ENCODE data around the gene CGN. TPM values are rescaled to one million over a fixed set of nuclear protein-coding genes. Genes with fewer than 3 reads are reported as not detected.
A peak's percentile ranks its signal among the peaks of the same experiment; 100 is the strongest.

The CGN gene
- total and polyA plus RNA-seq, 2 of the 13 experiments (the other 11 are each of a cell fraction or from before 2014, with no cell fraction given), result 0.75 to 0.81 TPM

DNA sequence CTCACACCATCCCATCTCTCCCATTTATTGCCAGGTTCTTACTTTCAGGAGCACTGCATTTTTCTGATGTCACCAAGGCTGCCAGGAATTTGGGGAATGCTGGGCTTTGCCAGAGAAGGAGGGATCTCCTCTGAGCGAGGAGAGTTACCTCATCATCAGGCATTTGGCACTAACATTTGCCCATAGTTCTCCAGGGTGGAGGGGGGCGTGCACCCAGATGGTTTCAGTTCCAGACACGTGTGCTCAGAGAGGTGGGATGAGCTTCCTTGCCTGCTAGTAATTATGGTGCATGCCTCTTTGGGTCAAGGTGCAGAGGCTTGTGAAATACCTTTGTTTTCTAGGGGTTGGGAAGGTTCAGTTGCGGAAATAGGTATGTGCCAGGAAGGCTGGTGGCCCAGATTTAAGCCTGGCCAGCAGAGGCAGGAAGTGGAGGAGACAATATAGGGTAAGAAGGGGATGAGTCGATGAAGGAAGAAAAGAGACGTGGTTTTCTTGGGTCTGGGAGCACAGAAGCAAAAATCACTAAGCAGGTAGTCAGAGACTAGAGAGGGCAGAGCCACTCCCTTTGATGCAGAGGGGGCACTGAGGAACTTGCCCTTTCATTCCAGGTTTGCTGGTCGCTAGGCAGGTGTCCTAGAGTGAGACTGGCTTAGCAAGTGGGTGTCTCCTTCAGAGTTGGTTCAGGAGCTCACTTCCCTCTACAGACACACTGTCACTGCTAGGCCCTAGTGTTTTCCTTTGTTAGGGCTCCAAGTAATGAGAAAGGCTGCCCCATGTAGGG lies 36.1 kb downstream of the CGN start (continued):
- TF ChIP-seq ZNF335 (CRISPR knock-in tag; IDR thresholded peaks at IDR 0.05) (peak; percentile 78), KDM6A (CRISPR knock-in tag; IDR thresholded peaks at IDR 0.05; ENCODE audit: low read depth) (no peak), FOXA3 (CRISPR knock-in tag; IDR thresholded peaks at IDR 0.05) (peak; percentile 78), ATF1 (CRISPR knock-in tag; IDR thresholded peaks at IDR 0.05) (peak; percentile 40; the same call in 1 of the 2 replicates), EHMT2 (IDR thresholded peaks at IDR 0.05; ENCODE audit: borderline replicate concordance, low read depth, low read length) (no peak; the same call in 1 of the 2 replicates), ZNF17 (CRISPR knock-in tag; IDR thresholded peaks at IDR 0.05) (no peak)
- TF ChIP-seq, protein P1, sequence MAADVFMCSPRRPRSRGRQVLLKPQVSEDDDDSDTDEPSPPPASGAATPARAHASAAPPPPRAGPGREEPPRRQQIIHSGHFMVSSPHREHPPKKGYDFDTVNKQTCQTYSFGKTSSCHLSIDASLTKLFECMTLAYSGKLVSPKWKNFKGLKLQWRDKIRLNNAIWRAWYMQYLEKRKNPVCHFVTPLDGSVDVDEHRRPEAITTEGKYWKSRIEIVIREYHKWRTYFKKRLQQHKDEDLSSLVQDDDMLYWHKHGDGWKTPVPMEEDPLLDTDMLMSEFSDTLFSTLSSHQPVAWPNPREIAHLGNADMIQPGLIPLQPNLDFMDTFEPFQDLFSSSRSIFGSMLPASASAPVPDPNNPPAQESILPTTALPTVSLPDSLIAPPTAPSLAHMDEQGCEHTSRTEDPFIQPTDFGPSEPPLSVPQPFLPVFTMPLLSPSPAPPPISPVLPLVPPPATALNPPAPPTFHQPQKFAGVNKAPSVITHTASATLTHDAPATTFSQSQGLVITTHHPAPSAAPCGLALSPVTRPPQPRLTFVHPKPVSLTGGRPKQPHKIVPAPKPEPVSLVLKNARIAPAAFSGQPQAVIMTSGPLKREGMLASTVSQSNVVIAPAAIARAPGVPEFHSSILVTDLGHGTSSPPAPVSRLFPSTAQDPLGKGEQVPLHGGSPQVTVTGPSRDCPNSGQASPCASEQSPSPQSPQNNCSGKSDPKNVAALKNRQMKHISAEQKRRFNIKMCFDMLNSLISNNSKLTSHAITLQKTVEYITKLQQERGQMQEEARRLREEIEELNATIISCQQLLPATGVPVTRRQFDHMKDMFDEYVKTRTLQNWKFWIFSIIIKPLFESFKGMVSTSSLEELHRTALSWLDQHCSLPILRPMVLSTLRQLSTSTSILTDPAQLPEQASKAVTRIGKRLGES (CRISPR knock-in tag; IDR thresholded peaks at IDR 0.05; ENCODE audit: borderline replicate concordance), result 0 out of 2 replicates have a peak, but pooled peaks have one; percentile 47

DNA sequence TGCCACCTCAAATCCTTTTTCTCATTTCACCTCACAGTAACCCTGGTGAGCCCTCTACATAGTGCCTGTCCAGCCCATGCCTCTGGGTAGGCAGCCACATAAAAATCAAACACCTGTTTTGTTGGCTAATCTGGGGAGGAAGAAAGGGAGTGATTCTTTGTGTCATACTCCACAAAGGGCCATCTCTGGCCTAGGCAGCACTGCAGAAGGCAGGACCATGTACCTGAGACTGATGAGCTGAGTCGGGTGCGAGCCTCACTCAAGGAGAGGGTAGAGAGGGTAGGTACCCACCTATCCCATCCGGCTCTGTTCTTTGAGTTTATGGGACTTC lies 36.7 kb downstream of the CGN start:
- Histone ChIP-seq H3K4me2 (ENCODE audit: low read depth, low read length) (peak overlapping the region; percentile 87), H3K9ac (ENCODE audit: insufficient read depth, low read depth, low read length) (peak overlapping the region; percentile 63)
- in situ Hi-C loops (cut with HindIII; ENCODE audit: extremely low pct_ligation_motif_present, low pct_unique_long_range_greater_than_20kb), result loop anchor here (25.0 kb wide), 1 partner anchor 189 kb away; no protein-coding TSS in a partner anchor

More for the DNA sequence above, 36.7 kb downstream of the CGN start:
- Histone ChIP-seq H3K27me3 (ENCODE audit: control insufficient read depth in 1 of 2, insufficient read depth in 2 of 2, low read length in 2 of 2) (no peaks in the 10 kb centered on the region), H3K36me3 (replicated peaks in 1 of 2; ENCODE audit: control insufficient read depth in 1 of 2, insufficient read depth in 2 of 2, low read length in 2 of 2) (no peaks in the 10 kb centered on the region; a peak in 1 of 5 replicates), H2AFZ (ENCODE audit: low read length) (no peak overlapping the region), H3K4me1 (ENCODE audit: insufficient read depth, low read length) (peaks cover 48% of the 10 kb centered on the region), H3K4me3 (replicated peaks in 1 of 3; ENCODE audit: insufficient read depth in 1 of 3, low read depth in 2 of 3, low read length in 3 of 3) (peak overlapping the region; percentile 19 to 59 (median 21); a peak in 2 of 6 replicates), H3K27ac (ENCODE audit: extremely low read length, insufficient read depth, low read length) (peak overlapping the region; percentile 79), H3K9me3 (ENCODE audit: low read length) (no peaks in the 10 kb centered on the region), H3K79me2 (ENCODE audit: insufficient read depth, low read length) (peaks cover 12% of the 10 kb centered on the region), H4K20me1 (ENCODE audit: insufficient read depth, low read length) (no peaks in the 10 kb centered on the region)
- 81% methylated on average over 3 of the region's 3 CpGs for WGBS (ENCODE audit: low lambda C conversion rate)
- intact Hi-C loops (cut with micrococcal nuclease; ENCODE audit: unreplicated experiment), result loop anchor here (2.0 to 10.0 kb wide), 2 partner anchors 17 to 287 kb away; partner anchors contain the start of genes C2CD4D and RORC
- DNase-seq (ENCODE audit: low spot score) (no peak), ATAC-seq (peak; percentile 32; the same call in 2 of the 3 replicates), FAIRE-seq (no peak)
- TF ChIP-seq SP2 (CRISPR knock-in tag; IDR thresholded peaks at IDR 0.05), result 0 out of 2 replicates have a peak, but pooled peaks have one; percentile 8
- no peak for TF ChIP-seq RXRA (CRISPR knock-in tag; IDR thresholded peaks at IDR 0.05)
- no TSS peak for BruUV-seq (replicated peaks)
- ChIA-PET POLR2A (interaction anchor here (1.6 to 3.8 kb wide), 3 partner anchors 7 to 22 kb away, joined by 6 to 41 read pairs (median 15); partner anchors contain the start of gene TUFT1), CTCF (ENCODE audit: low intra/inter-chr PET ratio, low total read pairs) (no interaction called here)
